NK-92 treated with Interleukin-12 subunit alpha and Interleukin-12 subunit beta, amount 100 ng/mL, for 24 hours (cell line): ENCODE data around the gene BMP6.
"Not testable (repeated sequence)": the region's sequence is repeated elsewhere in the genome, so short reads cannot be mapped to it uniquely, and the experiment has no call there.

Source experiments
- DNase-seq: peaks from one replicate; lab custom pipeline; 2025; lab: John Stamatoyannopoulos, UW

BMP6 gene

GRCh38 chr6:7787731-7788130 is 61.8 kb downstream of the BMP6 start:
- no peak for DNase-seq

- no peak for DNase-seq
Measured at GRCh38 chr6:7794509-7794908, 68.6 kb downstream of the BMP6 start.

GRCh38 chr6:7797386-7797785 is 71.5 kb downstream of the BMP6 start:
- DNase-seq, result no peak

GRCh38 chr6:7798751-7799150 is 72.9 kb downstream of the BMP6 start:
- DNase-seq, result no peak

GRCh38 chr6:7802662-7803061 is 76.8 kb downstream of the BMP6 start:
- no peak for DNase-seq

- no peak for DNase-seq
Measured at GRCh38 chr6:7803214-7803613, 77.3 kb downstream of the BMP6 start.

- DNase-seq, result no peak
Measured at GRCh38 chr6:7805078-7805849, 79.4 kb downstream of the BMP6 start.

- no peak for DNase-seq
Measured at GRCh38 chr6:7805850-7806214, 79.9 kb downstream of the BMP6 start.

- no peak for DNase-seq
Measured at GRCh38 chr6:7806711-7807110, 80.8 kb downstream of the BMP6 start.

GRCh38 chr6:7809346-7809745 is 83.4 kb downstream of the BMP6 start:
- DNase-seq, result no peak

- DNase-seq, result no peak
Measured at GRCh38 chr6:7811441-7811840, 85.5 kb downstream of the BMP6 start.

- DNase-seq, result no peak
Measured at GRCh38 chr6:7812623-7813022, 86.7 kb downstream of the BMP6 start.

- DNase-seq, result no peak
Measured at GRCh38 chr6:7813193-7813592, 87.3 kb downstream of the BMP6 start.

- no peak for DNase-seq
Measured at GRCh38 chr6:7813704-7814103, 87.8 kb downstream of the BMP6 start.

GRCh38 chr6:7815716-7816115 is 89.8 kb downstream of the BMP6 start:
- no peak for DNase-seq

- not testable (repeated sequence) for DNase-seq
Measured at GRCh38 chr6:7817184-7817583, 91.3 kb downstream of the BMP6 start.

- no peak for DNase-seq
Measured at GRCh38 chr6:7818257-7819214, 92.6 kb downstream of the BMP6 start.

GRCh38 chr6:7819431-7820015 is 93.6 kb downstream of the BMP6 start:
- DNase-seq, result no peak

- DNase-seq, result no peak
Measured at GRCh38 chr6:7820288-7820835, 94.5 kb downstream of the BMP6 start.

GRCh38 chr6:7821426-7821825 is 95.5 kb downstream of the BMP6 start:
- no peak for DNase-seq

GRCh38 chr6:7823552-7823951 is 97.7 kb downstream of the BMP6 start:
- no peak for DNase-seq

- no peak for DNase-seq
Measured at GRCh38 chr6:7825986-7826385, 100.1 kb downstream of the BMP6 start.

- DNase-seq, result no peak
Measured at GRCh38 chr6:7827142-7827541, 101.2 kb downstream of the BMP6 start.
